GM13977 (cell line): ENCODE measurements around the gene CRX.
"Not testable (repeated sequence)": the region's sequence is repeated elsewhere in the genome, so short reads cannot be mapped to it uniquely, and the experiment has no call there.

Source experiments
- DNase-seq: peaks from one replicate; pipeline ENCODE4 v3.0.0; 2012; ENCODE audit warnings: low spot score
- CTCF ChIP-seq: IDR thresholded peaks from 2 replicates; pipeline ENCODE4 v1.5.1; 2012; ENCODE audit warnings: mild to moderate bottlenecking, control low read depth; ENCODE audit not compliant: insufficient read depth; ENCODE audit errors: extremely low read depth, missing control alignments
- in situ Hi-C: fragments of 300-500 bp; cut with MboI; formaldehyde crosslinking; loops from one replicate; pipeline ENCODE4 v1.12.0; 2022; ENCODE audit warnings: low sequenced_read_pairs, low pct_unique_long_range_greater_than_20kb, mixed read lengths, inconsistent platforms; ENCODE audit not compliant: unreplicated experiment

The CRX gene

GRCh38 chr19:47821460-47822020 lies at the start of gene CRX:
TSS of gene CRX (plus strand) at chr19:47821937. CDS start at chr19:47834444, 12,507 bp downstream.
- no peak for TF ChIP-seq CTCF
- in situ Hi-C loops, result no loop called here
- DNase-seq, result no peak

- DNase-seq, result no peak
- in situ Hi-C loops, result no loop called here
- TF ChIP-seq CTCF, result no peak
These were observed 45.2 kb upstream of the CRX start for GRCh38 chr19:47776568-47776967.

GRCh38 chr19:47777245-47778048 lies 44.3 kb upstream of the CRX start:
- in situ Hi-C loops, DNase-seq: not testable (repeated sequence)

- in situ Hi-C loops, result no loop called here
- TF ChIP-seq CTCF, result no peak
- peak; percentile 94 for DNase-seq
These were observed 43.4 kb upstream of the CRX start, which contains the start of gene SELENOW for GRCh38 chr19:47778049-47778953. TSS of gene SELENOW (plus strand) at chr19:47778703. CDS start at chr19:47778786, 83 bp downstream.

- peak; percentile 4 for TF ChIP-seq CTCF
- DNase-seq, result no peak
- in situ Hi-C loops, result no loop called here
These were observed 42.8 kb upstream of the CRX start for GRCh38 chr19:47778954-47779351.

GRCh38 chr19:47779524-47780214 lies 42.1 kb upstream of the CRX start:
- TF ChIP-seq CTCF, result no peak
- DNase-seq, result no peak
- in situ Hi-C loops, result no loop called here
